ENCODE results near the gene PIWIL4. TPM values are rescaled to one million over a fixed set of nuclear protein-coding genes. Genes with fewer than 3 reads are reported as not detected.

PIWIL4 gene
- total RNA-seq: 0.80 TPM

DNA sequence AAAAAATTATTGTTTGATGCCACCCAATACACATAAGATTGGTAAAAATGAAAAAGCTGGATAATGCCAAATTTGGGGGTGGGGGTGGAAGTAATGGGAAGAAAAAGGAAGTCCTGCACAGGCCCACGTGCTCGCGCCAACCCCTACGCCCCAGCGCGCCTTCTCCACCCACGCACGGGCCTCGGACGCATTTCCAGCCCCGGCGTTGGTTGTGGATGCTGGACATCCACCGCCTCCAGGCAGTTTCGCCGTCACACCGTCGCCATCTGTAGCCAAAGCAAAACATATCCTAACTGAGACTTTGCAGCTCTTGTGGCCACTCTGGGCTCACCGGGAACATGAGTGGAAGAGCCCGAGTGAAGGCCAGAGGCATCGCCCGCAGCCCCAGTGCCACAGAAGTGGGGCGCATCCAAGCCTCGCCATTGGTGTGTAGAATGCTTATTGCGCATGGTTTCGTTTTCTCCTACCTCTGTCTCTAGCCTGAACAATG is at the start of gene PIWIL4:
PIWIL4 (plus strand) TSS at position 188 of the 490 bp plus-strand sequence; CDS start at position 339, 151 bp downstream.
- no peak for ATAC-seq

DNA sequence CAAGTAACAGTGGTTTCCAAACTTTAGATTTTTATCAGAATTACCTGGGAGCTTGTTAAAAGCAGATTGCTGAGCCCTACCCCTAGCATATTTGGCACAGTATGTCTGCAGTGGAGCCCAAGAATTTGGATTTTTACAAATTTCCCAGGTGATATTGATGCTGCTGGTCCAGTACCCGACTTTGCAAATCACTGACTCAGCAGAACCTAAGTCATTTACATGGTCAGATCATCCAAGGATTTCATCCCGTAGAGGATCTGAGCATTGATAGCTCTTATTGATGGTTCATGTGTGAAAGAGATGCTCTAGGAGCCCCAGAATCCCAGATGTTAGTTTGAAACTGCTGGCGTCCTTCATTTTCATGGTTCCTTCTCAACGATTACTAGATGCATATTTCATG is 48.9 kb upstream of the PIWIL4 start:
- ATAC-seq: no peak

DNA sequence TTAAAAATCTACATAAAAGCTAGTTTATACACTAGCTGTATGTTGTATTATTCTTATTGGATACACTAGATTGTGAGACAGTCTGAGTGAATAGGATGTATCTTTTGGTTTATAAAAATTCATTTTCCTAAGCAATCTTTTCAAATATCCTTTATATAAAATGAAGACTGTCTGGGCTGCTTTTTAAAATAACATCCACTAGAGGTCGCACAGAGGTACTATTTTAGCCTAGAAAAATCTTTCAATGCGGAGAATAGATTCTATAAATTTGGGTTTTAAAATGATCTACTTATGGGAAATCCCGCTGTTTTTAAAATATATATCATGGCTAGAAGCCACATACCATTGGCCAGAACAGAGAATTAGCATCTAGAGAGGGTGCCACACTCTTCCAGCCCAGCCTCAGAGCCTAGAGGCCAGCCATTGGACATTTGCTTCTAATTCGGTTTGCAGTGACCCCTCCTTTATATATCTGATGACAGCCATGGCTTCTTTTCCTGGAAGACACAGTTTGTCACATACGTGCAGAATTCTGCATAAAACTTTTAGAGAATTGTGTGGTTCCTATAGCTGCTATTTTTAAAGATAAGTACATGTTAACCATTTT is 47.6 kb upstream of the PIWIL4 start:
- ATAC-seq: no peak

DNA sequence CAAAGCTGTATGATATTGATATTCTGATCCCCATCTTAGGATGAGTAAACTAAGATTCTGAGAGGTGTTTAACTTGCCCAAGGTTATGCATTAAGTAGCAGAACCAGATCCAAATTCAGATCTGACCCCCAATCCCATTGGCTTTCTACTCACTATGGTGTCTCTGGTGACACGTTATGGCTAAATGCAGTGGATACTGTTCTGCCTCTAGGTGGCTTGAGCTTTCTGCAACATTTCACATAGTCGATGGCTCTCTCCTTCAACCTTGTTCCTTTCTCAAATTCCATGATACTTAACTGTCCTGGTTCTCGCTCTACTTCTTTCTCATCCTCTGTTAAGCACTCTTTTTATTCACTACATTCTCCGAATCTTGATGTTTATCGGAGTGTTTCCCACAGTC is 45.5 kb upstream of the PIWIL4 start:
- ATAC-seq: peak; percentile 36

DNA sequence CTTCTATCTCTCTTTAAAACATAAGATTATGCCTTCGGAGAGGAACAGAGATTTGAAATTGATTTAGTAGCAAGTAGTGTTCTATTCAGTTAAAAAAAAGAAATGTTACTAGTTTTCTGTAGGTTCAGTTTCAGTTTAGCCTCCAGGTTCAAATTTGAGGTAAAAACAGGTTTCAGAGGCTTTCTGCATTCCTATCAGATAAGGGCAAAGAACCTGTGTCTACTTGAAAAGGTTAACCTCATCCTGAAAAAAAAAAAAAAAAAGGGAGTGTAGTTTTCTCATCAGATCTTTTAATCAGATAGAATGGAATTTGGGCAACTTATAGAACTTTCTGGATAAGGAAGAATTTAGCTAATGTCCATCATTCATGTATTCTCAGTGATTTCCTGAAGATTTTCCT is 42.8 kb upstream of the PIWIL4 start:
- ATAC-seq: no peak

DNA sequence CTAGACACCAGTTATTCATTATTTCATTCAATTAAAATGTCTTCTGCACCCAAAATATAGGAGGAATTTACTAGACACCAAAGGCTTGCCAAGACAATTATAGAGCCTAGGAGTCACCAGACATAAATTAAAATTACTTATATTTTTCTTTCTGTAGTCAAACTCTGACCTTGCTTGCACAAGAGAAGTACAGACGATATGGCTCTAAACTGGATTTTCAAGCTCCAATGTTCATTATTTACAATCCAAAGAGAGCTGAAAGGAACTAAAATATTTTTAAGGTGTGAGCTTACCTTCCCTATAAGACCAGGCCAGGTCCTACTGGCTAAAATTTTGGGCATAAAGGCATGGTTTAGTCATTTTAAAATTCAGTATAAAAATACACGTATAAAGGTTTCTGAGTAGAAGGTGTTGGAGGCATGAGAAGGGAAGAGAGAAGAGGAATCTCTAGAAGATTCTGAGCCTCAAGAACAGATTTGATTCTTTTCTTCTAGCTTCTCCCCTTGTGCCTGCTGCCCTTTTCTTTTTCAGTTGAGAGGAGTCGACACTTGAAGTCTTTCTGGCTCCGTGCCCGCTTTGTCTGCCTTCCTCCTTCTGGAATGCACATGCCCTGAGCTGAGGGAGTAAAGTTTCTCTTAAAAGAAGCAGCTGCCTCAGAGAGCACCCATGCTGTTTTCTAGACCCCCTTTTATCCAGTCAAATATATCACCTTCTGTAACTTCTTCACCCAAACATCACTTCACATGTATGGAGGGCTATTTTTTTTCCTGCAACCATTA is 41.4 kb upstream of the PIWIL4 start:
- ATAC-seq: peak; percentile 17

DNA sequence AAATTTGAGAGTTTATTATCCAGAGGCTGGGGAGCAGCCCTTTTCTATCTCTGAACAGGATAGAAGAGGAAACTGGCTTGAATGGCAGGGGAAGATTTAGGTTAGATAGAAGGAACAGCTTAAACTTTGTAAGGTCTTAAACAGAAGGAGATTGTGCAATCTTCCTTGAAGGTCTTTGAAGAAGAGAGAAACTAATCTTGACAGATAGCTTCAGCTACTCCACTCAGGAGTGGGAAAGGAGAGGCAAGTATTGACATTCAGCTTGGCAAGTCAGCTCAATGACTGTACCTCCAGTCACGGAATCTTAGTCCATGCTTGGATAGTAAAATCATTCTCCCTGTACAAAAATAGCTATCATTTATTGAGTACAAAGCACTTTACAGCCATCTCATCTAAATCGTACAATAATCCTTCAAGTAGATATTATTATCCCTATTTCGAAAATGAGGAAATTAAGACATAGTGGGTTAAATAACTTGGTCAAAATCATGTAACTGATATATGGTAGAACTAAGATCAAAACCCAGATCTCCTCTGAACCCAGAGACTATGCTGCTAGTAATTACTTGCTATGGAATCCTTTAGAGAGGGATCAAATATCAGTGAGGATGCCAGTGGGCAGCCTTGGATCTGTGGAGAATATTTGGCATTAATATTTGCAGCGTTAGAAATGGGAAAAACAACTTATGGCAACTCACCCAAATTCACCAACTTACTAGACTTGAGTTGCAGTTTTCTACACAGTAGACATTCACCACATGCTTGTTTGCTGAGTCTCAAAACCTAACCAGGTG is 40.3 kb upstream of the PIWIL4 start:
- ATAC-seq: peak; percentile 66

DNA sequence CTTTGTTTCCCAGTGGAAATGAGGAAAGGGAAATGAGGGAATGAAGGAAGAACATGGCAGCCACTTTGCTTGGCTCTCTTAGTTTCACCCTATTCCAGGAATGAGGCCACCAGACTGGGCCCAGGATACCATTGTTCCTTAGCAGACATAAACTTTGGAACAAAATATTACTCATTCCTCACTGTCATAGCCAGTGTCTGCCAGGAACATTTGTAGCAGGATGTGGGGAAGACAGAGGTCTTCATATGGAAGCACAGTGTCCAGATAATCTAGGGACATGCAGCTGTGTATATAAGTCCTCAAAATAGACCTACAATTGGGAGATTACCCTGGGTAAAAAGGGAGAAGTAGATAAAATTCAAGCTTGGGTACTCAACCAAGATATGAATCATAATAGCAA is 38.6 kb upstream of the PIWIL4 start:
- no peak for ATAC-seq

DNA sequence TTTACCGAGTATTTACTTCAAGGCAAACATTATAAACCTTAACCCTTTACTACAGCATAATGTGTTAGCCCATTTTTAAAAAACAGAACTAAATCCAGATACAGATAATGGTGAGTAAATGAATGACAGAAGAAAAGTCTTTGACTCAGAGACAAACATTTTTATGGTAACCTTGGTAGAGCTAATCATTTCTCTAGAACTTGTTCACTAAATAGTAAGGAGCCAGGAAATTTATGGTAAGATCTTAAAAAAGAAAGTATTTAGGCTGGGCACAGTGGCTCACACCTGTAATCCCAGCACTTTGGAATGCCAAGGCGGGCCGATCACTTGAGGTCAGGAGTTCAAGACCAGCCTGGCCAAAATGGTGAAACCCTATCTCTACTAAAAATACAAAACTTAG is 35.0 kb upstream of the PIWIL4 start:
- ATAC-seq: no peak

DNA sequence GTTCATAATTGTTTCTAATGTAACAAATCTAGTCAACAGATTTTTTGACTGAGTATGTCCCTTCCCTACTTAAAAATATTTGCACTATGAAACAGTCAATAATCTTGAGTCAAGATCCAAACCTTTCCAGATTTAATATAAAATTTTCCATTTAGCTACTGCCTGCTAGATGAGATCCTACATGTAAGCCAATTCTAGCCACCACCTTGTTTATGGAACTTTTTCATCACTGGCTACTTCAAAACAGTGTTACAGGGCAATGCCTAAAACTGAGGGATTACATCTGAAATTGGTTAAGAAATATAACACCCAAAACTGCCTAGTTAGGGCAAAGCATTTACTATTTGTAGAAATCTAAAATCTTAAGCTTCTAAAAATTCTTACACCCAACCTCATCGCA is 34.0 kb upstream of the PIWIL4 start:
- ATAC-seq: no peak

DNA sequence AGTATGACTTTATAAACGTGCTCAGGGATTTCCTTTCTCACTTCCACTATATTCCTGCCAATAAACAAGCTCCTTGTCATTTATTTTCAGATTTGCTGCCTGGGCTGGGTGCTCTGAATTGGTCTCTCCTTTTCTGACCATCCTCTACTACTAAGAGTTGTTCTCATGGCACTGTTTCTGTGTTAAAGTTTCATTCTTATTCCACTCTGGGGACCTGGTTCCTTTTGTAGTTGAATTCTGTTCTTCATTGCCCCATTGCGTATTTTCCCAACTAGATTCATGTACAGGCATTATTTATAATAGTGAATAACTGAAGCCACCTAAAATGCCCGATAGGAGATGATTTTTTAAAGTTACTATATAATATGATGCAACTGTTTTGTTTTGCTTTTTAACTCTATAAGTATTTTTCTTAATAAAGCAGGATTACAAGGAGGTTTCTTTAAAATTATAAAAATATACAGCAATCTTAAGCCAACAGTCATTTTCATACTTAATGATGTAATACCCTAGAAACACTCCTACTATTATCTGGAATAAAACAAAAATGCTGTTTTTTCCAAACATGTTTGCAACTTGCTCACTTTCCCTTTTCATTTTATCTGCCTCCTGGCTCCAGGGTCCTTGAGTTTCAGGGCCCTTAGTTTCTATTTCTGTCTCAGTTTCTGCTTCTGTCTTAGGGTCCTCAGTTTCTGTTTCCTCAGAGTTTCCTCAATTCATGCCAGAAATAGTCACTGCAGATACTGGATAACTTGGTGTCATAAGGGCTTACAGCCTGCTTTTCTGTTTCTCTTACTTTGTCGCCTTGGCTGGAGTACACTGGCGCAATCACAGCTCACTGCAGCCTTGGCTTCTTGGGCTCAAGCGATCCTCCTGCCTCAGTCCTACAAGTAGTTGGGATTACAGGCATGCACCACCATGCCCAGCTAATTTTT is 33.2 kb upstream of the PIWIL4 start:
- no peak for ATAC-seq

DNA sequence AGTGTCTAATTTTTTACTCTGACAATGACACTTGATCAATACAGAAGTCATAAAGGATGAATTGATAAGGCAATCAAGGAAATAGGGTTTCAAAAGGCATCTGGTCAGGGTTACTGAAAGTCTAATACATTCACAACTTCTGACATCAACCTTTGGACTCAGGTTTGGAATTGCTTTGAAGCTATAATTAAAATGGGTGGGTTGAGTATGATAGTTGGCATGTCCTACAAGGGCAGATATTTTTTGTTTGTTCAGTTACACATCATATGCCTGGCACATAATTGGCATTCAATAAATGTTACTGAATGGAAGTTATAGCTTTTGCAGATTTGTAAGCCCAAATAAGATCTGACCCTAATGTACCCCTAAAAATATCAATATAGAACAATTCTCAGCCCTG is 30.8 kb upstream of the PIWIL4 start:
- no peak for ATAC-seq

DNA sequence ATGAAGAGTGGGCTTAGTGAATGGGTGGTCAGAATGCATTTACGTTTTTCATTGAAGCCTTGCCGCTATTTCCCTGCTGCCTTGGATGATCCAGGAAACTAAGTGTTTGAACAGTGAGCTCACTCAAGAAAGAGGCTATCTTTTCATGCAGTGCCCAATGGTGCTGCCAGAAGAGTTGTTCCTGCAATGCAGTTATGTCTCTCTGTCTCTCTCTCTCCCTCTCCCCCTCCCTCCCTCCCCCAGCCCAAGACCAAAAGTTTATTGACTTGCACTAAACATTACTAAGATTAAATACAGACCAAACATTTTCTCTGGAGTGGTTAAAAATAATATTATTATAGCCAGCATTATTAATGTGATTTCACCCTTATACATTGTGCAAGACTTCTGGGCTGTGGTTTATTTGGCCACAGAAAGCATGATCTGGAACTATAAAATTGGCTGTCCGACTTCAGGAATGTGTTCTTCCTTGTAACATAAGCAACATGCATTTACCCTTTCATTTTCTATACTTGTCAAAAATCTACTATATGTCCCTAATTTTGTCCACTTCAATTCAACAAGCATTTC is 30.1 kb upstream of the PIWIL4 start:
- no peak for ATAC-seq

DNA sequence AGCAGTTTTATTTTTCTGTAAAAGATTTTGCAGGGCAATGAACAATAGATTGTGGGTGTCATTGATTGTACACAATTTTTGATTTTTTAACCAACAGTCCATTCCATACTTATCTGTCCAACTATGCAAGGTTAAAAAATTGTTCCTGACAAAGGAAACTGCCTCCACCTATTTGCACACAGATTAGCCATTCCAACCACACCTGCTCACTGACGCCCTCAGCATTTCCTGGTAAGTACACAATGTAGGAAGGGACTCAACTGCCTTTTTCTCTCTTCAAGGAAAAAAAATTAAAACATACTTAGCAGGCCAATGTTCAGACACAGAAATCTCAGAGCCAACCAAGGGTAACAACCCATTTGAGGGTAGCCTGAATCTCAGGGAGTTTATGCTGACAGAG is 27.7 kb upstream of the PIWIL4 start:
- peak; percentile 34 for ATAC-seq

DNA sequence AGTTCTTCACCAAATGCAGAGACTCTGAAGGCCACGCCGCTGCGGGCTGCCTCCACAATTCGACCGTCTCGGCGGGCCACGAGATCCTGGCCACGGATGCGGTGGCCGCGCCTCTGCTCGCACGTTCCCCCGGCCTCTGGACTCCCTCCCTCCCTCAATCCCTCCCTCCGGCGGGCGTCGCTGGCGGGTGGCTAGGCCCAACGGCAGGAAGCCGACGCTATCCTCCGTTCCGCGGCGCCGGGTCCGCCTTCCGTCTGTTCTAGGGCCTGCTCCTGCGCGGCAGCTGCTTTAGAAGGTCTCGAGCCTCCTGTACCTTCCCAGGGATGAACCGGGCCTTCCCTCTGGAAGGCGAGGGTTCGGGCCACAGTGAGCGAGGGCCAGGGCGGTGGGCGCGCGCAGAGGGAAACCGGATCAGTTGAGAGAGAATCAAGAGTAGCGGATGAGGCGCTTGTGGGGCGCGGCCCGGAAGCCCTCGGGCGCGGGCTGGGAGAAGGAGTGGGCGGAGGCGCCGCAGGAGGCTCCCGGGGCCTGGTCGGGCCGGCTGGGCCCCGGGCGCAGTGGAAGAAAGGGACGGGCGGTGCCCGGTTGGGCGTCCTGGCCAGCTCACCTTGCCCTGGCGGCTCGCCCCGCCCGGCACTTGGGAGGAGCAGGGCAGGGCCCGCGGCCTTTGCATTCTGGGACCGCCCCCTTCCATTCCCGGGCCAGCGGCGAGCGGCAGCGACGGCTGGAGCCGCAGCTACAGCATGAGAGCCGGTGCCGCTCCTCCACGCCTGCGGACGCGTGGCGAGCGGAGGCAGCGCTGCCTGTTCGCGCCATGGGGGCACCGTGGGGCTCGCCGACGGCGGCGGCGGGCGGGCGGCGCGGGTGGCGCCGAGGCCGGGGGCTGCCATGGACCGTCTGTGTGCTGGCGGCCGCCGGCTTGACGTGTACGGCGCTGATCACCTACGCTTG is 23.2 kb upstream of the PIWIL4 start, which contains the start of gene FUT4:
FUT4 (plus strand) TSS at position 227 of the 951 bp plus-strand sequence; CDS start at position 440, 213 bp downstream.
- peak; percentile 98 for ATAC-seq

DNA sequence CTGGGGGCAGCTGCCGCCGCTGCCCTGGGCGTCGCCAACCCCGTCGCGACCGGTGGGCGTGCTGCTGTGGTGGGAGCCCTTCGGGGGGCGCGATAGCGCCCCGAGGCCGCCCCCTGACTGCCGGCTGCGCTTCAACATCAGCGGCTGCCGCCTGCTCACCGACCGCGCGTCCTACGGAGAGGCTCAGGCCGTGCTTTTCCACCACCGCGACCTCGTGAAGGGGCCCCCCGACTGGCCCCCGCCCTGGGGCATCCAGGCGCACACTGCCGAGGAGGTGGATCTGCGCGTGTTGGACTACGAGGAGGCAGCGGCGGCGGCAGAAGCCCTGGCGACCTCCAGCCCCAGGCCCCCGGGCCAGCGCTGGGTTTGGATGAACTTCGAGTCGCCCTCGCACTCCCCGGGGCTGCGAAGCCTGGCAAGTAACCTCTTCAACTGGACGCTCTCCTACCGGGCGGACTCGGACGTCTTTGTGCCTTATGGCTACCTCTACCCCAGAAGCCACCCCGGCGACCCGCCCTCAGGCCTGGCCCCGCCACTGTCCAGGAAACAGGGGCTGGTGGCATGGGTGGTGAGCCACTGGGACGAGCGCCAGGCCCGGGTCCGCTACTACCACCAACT is 22.4 kb upstream of the PIWIL4 start:
- peak; percentile 6 for ATAC-seq

DNA sequence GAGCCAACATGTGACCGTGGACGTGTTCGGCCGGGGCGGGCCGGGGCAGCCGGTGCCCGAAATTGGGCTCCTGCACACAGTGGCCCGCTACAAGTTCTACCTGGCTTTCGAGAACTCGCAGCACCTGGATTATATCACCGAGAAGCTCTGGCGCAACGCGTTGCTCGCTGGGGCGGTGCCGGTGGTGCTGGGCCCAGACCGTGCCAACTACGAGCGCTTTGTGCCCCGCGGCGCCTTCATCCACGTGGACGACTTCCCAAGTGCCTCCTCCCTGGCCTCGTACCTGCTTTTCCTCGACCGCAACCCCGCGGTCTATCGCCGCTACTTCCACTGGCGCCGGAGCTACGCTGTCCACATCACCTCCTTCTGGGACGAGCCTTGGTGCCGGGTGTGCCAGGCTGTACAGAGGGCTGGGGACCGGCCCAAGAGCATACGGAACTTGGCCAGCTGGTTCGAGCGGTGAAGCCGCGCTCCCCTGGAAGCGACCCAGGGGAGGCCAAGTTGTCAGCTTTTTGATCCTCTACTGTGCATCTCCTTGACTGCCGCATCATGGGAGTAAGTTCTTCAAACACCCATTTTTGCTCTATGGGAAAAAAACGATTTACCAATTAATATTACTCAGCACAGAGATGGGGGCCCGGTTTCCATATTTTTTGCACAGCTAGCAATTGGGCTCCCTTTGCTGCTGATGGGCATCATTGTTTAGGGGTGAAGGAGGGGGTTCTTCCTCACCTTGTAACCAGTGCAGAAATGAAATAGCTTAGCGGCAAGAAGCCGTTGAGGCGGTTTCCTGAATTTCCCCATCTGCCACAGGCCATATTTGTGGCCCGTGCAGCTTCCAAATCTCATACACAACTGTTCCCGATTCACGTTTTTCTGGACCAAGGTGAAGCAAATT is 21.7 kb upstream of the PIWIL4 start:
- ATAC-seq: no peak

DNA sequence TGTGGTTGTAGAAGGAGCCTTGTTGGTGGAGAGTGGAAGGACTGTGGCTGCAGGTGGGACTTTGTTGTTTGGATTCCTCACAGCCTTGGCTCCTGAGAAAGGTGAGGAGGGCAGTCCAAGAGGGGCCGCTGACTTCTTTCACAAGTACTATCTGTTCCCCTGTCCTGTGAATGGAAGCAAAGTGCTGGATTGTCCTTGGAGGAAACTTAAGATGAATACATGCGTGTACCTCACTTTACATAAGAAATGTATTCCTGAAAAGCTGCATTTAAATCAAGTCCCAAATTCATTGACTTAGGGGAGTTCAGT is 21.1 kb upstream of the PIWIL4 start:
- ATAC-seq: no peak

DNA sequence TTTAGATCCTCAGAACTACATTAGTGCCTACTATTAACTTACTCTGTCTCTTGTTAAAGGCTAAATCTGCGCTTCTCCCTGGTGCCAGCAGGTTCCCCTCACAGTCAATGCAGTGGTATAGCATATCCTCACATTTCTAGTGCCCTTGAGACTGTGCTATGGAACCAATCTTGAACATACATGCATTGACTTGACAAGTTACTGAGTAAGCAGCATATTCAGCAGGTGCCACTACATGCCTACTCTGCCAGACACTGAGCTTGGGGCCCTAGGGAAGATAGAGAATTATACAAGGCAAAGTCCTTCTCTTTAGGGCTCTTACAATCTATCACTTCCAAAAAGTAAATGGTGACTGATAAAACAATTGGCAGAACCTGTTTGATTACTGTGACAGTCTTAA is 20.3 kb upstream of the PIWIL4 start:
- peak; percentile 24 for ATAC-seq
